Measurements from ENCODE around the gene ABHD17A. TPM values are rescaled to one million over a fixed set of nuclear protein-coding genes. Genes with fewer than 3 reads are reported as not detected.

ABHD17A gene
- polyA plus RNA-seq, 1 experiment: 30.8 TPM

DNA sequence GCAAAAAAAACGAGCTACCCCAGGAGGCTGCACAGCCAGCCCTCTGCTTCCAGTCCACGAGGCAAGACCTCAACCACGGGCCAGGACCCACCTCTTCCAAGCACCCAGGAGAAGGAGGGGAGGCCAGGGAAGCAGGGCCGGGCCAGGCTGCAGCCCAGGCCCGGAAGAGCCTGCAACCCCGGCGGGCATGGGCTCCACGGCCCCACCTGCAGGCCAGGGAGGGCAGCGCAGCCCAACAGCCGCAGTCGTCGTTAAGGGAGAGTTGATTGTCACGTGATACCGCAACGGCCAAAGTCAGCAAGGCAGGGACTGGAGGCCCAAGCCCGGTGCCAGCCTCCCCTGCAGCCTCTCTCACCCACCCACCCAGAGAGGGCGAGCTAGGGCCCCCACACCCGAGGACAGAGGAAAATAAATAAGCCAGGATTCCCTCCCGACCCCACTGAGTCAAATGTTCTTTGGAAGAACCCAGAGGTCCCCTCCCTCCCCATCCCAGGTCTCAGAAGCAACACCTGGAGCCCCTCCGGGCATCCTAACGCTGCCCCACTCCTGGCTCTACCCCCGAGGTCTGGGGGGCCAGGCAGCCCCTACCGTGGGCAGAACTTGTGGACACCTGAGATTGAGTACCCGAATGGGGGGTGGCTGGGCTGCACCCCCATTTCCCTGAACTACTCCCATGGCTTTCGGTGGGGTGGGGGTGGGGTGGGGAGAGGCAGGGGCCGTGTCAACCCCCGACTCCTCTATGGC, 31.8 kb downstream of the ABHD17A start:
- no peaks in the 10 kb centered on the region; the same call in 1 of the 2 replicates for H3K9me3 ChIP-seq (ENCODE audit: control insufficient read depth, insufficient read depth, low read length)
- POLR2A ChIA-PET: interaction anchor here (0.6 kb wide), 1 partner anchor 66 kb away, joined by 11 read pairs; no protein-coding TSS in a partner anchor
- CTCF ChIA-PET: interaction anchor here (1.4 kb wide), 1 partner anchor 15 kb away, joined by 4 read pairs; no protein-coding TSS in a partner anchor
- no peak for DNase-seq (ENCODE audit: low read depth, low spot score)
- no peak overlapping the region for H3K4me3 ChIP-seq (ENCODE audit: low read depth, low read length)
- TF ChIP-seq CTCF (IDR thresholded peaks at IDR 0.05; ENCODE audit: low read depth, low read length): peak; percentile 92
- no peaks in the 10 kb centered on the region for H3K27me3 ChIP-seq (ENCODE audit: control insufficient read depth, insufficient read depth, low read length)
- no peak overlapping the region for H3K27ac ChIP-seq (ENCODE audit: low read depth, low read length)

- H3K27ac ChIP-seq (ENCODE audit: low read depth, low read length): no peak overlapping the region
- no peaks in the 10 kb centered on the region; the same call in 1 of the 2 replicates for H3K9me3 ChIP-seq (ENCODE audit: control insufficient read depth, insufficient read depth, low read length)
- no peak for TF ChIP-seq CTCF (IDR thresholded peaks at IDR 0.05; ENCODE audit: low read depth, low read length)
- ChIA-PET CTCF (interaction anchor here (1.4 kb wide), 1 partner anchor 14 kb away, joined by 4 read pairs; no protein-coding TSS in a partner anchor), POLR2A (interaction anchor here (0.6 kb wide), 1 partner anchor 67 kb away, joined by 11 read pairs; no protein-coding TSS in a partner anchor)
- DNase-seq (ENCODE audit: low read depth, low spot score): no peak
- no peak overlapping the region for H3K4me3 ChIP-seq (ENCODE audit: low read depth, low read length)
- no peaks in the 10 kb centered on the region for H3K27me3 ChIP-seq (ENCODE audit: control insufficient read depth, insufficient read depth, low read length)
These were observed 32.6 kb downstream of the ABHD17A start for GRCh38 chr19:1852581-1853128.

DNA sequence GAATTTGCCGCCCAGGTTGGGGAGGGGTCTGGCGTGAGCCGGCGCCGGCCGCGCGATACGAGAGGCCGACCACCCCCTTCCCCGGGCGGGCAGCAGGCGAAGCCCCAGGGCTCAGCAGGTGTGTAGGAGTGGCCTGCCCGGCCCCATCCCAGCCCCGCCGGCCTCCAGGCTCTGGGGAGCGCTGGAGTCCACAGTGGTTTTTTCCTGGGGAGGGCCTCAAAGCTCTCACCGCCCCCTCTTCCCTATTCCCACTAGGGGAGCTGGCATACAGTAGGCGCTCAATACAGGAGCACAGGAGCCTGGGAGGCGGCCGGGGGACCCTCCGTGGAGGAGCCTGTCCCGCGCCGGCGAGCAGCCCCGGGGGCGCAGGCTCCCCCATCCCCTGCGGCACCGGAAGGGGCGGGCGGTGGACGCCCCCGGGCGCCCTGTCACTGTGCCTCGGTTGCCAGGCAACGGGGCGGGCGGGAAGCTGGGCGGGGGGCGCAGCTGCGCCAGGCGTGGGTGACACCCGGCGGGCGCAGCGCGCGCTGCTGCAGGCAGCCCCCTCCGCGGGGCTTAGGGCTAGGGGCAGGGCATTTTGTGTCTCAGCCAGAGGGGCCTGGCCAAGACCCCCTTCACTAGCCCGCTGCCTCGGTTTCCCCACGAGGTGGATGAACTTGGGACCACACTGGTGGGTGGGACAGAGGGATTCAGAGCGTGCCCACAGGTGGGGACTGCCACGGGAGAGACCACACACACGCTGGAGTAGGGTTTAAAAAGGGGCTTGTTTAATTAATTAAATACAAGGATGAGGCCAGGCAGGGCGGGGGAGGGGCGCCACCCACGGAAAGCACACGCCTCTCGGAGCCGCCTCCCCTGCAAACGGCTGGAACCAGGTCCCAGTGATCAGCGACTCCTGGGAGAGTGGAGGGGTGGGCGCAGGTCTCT, 33.4 kb downstream of the ABHD17A start:
- Histone ChIP-seq H3K9me3 (ENCODE audit: control insufficient read depth, insufficient read depth, low read length) (no peaks in the 10 kb centered on the region; the same call in 1 of the 2 replicates), H3K27ac (ENCODE audit: low read depth, low read length) (no peak overlapping the region), H3K27me3 (ENCODE audit: control insufficient read depth, insufficient read depth, low read length) (no peaks in the 10 kb centered on the region), H3K4me3 (ENCODE audit: low read depth, low read length) (no peak overlapping the region)
- no peak for DNase-seq (ENCODE audit: low read depth, low spot score)
- ChIA-PET CTCF (no interaction called here), POLR2A (no interaction called here)
- TF ChIP-seq CTCF (IDR thresholded peaks at IDR 0.05; ENCODE audit: low read depth, low read length): no peak

DNA sequence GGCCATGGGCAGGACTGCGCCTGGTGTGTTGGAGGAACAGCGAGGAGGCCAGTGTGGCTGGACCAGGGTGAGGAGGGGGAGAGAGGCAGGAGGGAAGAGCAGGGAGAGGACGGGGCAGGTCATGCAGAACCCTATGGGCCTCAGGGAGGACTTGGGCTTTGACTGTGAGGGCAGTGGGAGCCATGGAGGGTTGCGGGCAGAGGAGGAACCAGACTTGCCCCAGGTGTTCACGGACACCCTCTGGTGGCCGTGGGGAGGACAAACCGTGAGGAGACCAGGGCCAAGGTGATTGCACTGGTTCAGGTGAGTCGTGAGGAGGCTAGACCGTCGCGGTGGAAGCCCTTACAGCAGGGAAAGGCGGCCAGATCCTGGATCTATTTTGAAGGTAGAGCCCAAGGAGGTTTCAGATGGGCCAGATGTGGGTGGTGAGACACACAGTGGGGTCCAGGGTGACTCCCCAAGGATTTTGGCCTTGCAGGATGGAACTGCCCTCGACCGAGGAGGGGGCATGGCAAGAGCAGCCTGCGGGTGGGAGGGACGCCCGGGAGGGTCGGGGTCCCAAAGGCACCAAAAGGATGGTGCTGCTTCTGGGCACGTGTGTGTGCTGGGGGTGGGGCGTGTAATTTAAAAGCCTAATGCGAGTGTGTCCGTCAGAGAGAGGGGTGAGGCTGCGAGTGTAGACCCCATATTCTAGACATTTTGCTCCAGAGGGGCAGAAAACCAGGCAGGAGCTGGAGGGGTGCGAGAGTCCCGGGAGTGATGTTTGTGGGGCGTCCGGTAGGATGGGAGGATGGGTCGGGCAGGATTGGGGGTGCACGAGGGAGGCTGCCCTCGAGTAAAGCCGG, 34.3 kb downstream of the ABHD17A start:
- Histone ChIP-seq H3K27me3 (ENCODE audit: control insufficient read depth, insufficient read depth, low read length) (no peaks in the 10 kb centered on the region), H3K27ac (ENCODE audit: low read depth, low read length) (no peak overlapping the region), H3K4me3 (ENCODE audit: low read depth, low read length) (no peak overlapping the region), H3K9me3 (ENCODE audit: control insufficient read depth, insufficient read depth, low read length) (no peaks in the 10 kb centered on the region; the same call in 1 of the 2 replicates)
- DNase-seq (ENCODE audit: low read depth, low spot score): no peak
- POLR2A ChIA-PET: no interaction called here
- CTCF ChIA-PET: no interaction called here
- TF ChIP-seq CTCF (IDR thresholded peaks at IDR 0.05; ENCODE audit: low read depth, low read length): 0 out of 2 replicates have a peak, but pooled peaks have one; percentile 16

Measured in AG04450 (cell line).